HFFc6 (cell line): ENCODE results near the gene SLC6A20. TPM values are rescaled to one million over a fixed set of nuclear protein-coding genes. Genes with fewer than 3 reads are reported as not detected.

ENCODE experiments used
- DNase-seq: peaks from one replicate; pipeline ENCODE4 v3.0.0-alpha.2; 2018
- H3K27ac Mint-ChIP-seq: 2 replicates; pipeline ENCODE4 v1.8.0; 2020; ENCODE audit warnings: mild to moderate bottlenecking, mixed read lengths
- H3K27me3 Mint-ChIP-seq: 2 replicates; pipeline ENCODE4 v1.8.0; 2021; ENCODE audit warnings: mild to moderate bottlenecking, moderate library complexity, mixed read lengths; ENCODE audit not compliant: insufficient read depth
- H3K36me3 Mint-ChIP-seq: 2 replicates; pipeline ENCODE4 v1.8.0; 2021; ENCODE audit warnings: low read depth, mixed read lengths
- H3K4me1 Mint-ChIP-seq: 2 replicates; pipeline ENCODE4 v1.8.0; 2020; ENCODE audit warnings: low read depth, mixed read lengths
- H3K4me3 Mint-ChIP-seq: 2 replicates; pipeline ENCODE4 v1.8.0; 2020; ENCODE audit warnings: mild to moderate bottlenecking, moderate library complexity, mixed read lengths
- H3K9me3 Mint-ChIP-seq: 2 replicates; pipeline ENCODE4 v1.8.0; 2020; ENCODE audit warnings: mild to moderate bottlenecking, mixed read lengths
- CTCF ChIP-seq: fragments of 200-600 bp; sonication (generic); IDR thresholded peaks from 2 replicates; pipeline ENCODE4 v1.5.0; 2021; ENCODE audit warnings: antibody characterized with exemption, mild to moderate bottlenecking
- long read RNA-seq: library from polyadenylated mRNA; unstranded; transcript quantifications from one replicate; pipeline ENCODE4 v2.0.0, GENCODE V29; 2019
- total RNA-seq, 6 experiments: library from RNA; stranded (reverse); fragmentation: NEBNext Ultra II Directional; extraction: Animal tissue kit (Norgen Biotek cat#: 25700); gene quantifications; 2 replicates in 1 of 6; 3 replicates in 5 of 6; pipeline ENCODE4 v1.2.3, GENCODE V29; 2021

SLC6A20 gene
- not detected for total RNA-seq
- long read RNA-seq, result 0 reads

- no peaks in the 10 kb centered on the region for H3K4me1 Mint-ChIP-seq
- H3K9me3 Mint-ChIP-seq, result no peaks in the 10 kb centered on the region; the same call in 1 of the 2 replicates
- no peak for TF ChIP-seq CTCF
- no peak within 1 kb of the TSS for H3K4me3 Mint-ChIP-seq
- H3K36me3 Mint-ChIP-seq, result no peaks in the 10 kb centered on the region
- H3K27ac Mint-ChIP-seq, result no peak within 1 kb of the TSS
- H3K27me3 Mint-ChIP-seq, result peaks cover 65% of the 10 kb centered on the region
- no peak for DNase-seq
These were observed at the start of gene SLC6A20 for GRCh38 chr3:45795882-45796765. TSS of gene SLC6A20 (minus strand) at chr3:45796536. CDS start at chr3:45796419, 117 bp downstream.

GRCh38 chr3:45844616-45845015, 48.3 kb upstream of the SLC6A20 start:
- H3K4me3 Mint-ChIP-seq, result no peak overlapping the region
- no peak for TF ChIP-seq CTCF
- H3K27ac Mint-ChIP-seq, result no peak overlapping the region
- H3K36me3 Mint-ChIP-seq, result no peaks in the 10 kb centered on the region
- peaks cover 14% of the 10 kb centered on the region for H3K4me1 Mint-ChIP-seq
- no peak for DNase-seq
- H3K9me3 Mint-ChIP-seq, result no peaks in the 10 kb centered on the region
- H3K27me3 Mint-ChIP-seq, result peaks cover 30% of the 10 kb centered on the region

GRCh38 chr3:45842851-45843625, 46.7 kb upstream of the SLC6A20 start:
- Mint-ChIP-seq H3K36me3 (no peaks in the 10 kb centered on the region), H3K27me3 (peaks cover 20% of the 10 kb centered on the region), H3K27ac (no peak overlapping the region), H3K9me3 (no peaks in the 10 kb centered on the region), H3K4me1 (peaks cover 14% of the 10 kb centered on the region), H3K4me3 (peak overlapping the region; percentile 92)
- DNase-seq, result no peak
- no peak for TF ChIP-seq CTCF

- Mint-ChIP-seq H3K4me1 (peaks cover 14% of the 10 kb centered on the region), H3K27me3 (peaks cover 10% of the 10 kb centered on the region), H3K4me3 (peak within 1 kb of the TSS; percentile 92), H3K9me3 (no peaks in the 10 kb centered on the region), H3K36me3 (no peaks in the 10 kb centered on the region), H3K27ac (peak within 1 kb of the TSS; percentile 96)
- peak; percentile 96 for DNase-seq
- TF ChIP-seq CTCF, result no peak
These were observed 45.6 kb upstream of the SLC6A20 start, which contains the start of gene LZTFL1 for GRCh38 chr3:45841757-45842491. TSS of gene LZTFL1 (minus strand) at chr3:45842119. CDS start at chr3:45841991, 128 bp downstream.

- H3K36me3 Mint-ChIP-seq, result no peaks in the 10 kb centered on the region
- H3K4me3 Mint-ChIP-seq, result peak overlapping the region; percentile 92
- H3K4me1 Mint-ChIP-seq, result peaks cover 14% of the 10 kb centered on the region
- no peaks in the 10 kb centered on the region for H3K9me3 Mint-ChIP-seq
- H3K27ac Mint-ChIP-seq, result peak overlapping the region; percentile 96
- TF ChIP-seq CTCF, result no peak
- DNase-seq, result peak; percentile 19
- H3K27me3 Mint-ChIP-seq, result peaks cover 6% of the 10 kb centered on the region; the same call in 1 of the 2 replicates
These were observed 45.1 kb upstream of the SLC6A20 start for GRCh38 chr3:45841420-45841756.
